SU-DHL-6 (cell line): ENCODE measurements around the gene DDX46.
"Not testable (repeated sequence)": the region's sequence is repeated elsewhere in the genome, so short reads cannot be mapped to it uniquely, and the experiment has no call there.

Experiments
- H2AFZ ChIP-seq: fragments of 200-600 bp; sonication (generic); 2 replicates; pipeline ENCODE4 v1.6.1; 2014; ENCODE audit warnings: low read depth, mild to moderate bottlenecking, moderate library complexity, mixed read lengths, antibody characterized with exemption, low read length; ENCODE audit not compliant: severe bottlenecking
- H3F3A ChIP-seq: fragments of 200-600 bp; shearing (Covaris generic); 2 replicates; pipeline ENCODE4 v1.6.0; 2016; ENCODE audit warnings: antibody characterized with exemption, mild to moderate bottlenecking; ENCODE audit not compliant: insufficient read depth
- H3K27ac ChIP-seq: fragments of 200-600 bp; sonication (generic); 2 replicates; pipeline ENCODE4 v1.5.1; 2016; ENCODE audit warnings: low read depth, mild to moderate bottlenecking, low read length, moderate library complexity, mixed read lengths
- H3K27me3 ChIP-seq: fragments of 200-600 bp; sonication (generic), shearing (Covaris generic); 2 replicates; pipeline ENCODE4 v1.6.0; 2014; ENCODE audit warnings: mild to moderate bottlenecking, low read length
- H3K36me3 ChIP-seq: fragments of 200-600 bp; sonication (generic); 2 replicates; pipeline ENCODE4 v1.6.1; 2014; ENCODE audit warnings: mild to moderate bottlenecking, low read length, mixed read lengths
- H3K4me2 ChIP-seq: fragments of 300-600, 200-600 bp; shearing (Covaris generic), sonication (generic); 2 replicates; pipeline ENCODE4 v1.6.0; 2014; ENCODE audit warnings: low read length, low read depth, mild to moderate bottlenecking; ENCODE audit not compliant: poor library complexity, severe bottlenecking
- H3K4me3 ChIP-seq: fragments of 200-600 bp; sonication (generic); 2 replicates; pipeline ENCODE4 v1.5.1; 2014; ENCODE audit warnings: antibody characterized with exemption, low read length, mild to moderate bottlenecking, mixed read lengths; ENCODE audit not compliant: insufficient read depth, poor library complexity, severe bottlenecking
- H3K79me2 ChIP-seq: fragments of 200-600 bp; sonication (generic); 2 replicates; pipeline ENCODE4 v1.6.1; 2014; ENCODE audit warnings: mild to moderate bottlenecking, low read length, moderate library complexity; ENCODE audit not compliant: insufficient read depth
- H3K9ac ChIP-seq: fragments of 200-600 bp; sonication (generic); 2 replicates; pipeline ENCODE4 v1.7.0; 2014; ENCODE audit warnings: mild to moderate bottlenecking, low read length
- H3K9me2 ChIP-seq: fragments of 200-600 bp; sonication (generic); replicated peaks from 2 replicates; pipeline ENCODE4 v1.6.1; 2014; ENCODE audit warnings: low read length; ENCODE audit not compliant: insufficient read depth
- H3K9me3 ChIP-seq: fragments of 200-600 bp; sonication (generic); 2 replicates; pipeline ENCODE4 v1.6.1; 2014; ENCODE audit warnings: low read length, mixed read lengths; ENCODE audit not compliant: insufficient read depth
- H4K20me1 ChIP-seq: fragments of 200-600 bp; sonication (generic); 2 replicates; pipeline ENCODE4 v1.6.1; 2014; ENCODE audit warnings: low read depth, mild to moderate bottlenecking, antibody characterized with exemption, low read length, moderate library complexity, mixed read lengths
- EZH2phosphoT487 ChIP-seq: fragments of 200-600 bp; sonication (generic), shearing (Covaris generic); conservative IDR thresholded peaks from 2 replicates; pipeline ENCODE4 v1.6.1; 2018; ENCODE audit warnings: mild to moderate bottlenecking, antibody characterized with exemption, low read length, moderate library complexity, mixed read lengths
- TF ChIP-seq, protein P1 (sequence below): fragments of 200-600 bp; sonication (generic); IDR thresholded peaks from one replicate; pipeline ENCODE4 v1.5.1; 2017; ENCODE audit warnings: antibody characterized with exemption, mild to moderate bottlenecking, low read length, moderate library complexity; ENCODE audit not compliant: insufficient read depth, poor library complexity, severe bottlenecking

DDX46 gene

DNA sequence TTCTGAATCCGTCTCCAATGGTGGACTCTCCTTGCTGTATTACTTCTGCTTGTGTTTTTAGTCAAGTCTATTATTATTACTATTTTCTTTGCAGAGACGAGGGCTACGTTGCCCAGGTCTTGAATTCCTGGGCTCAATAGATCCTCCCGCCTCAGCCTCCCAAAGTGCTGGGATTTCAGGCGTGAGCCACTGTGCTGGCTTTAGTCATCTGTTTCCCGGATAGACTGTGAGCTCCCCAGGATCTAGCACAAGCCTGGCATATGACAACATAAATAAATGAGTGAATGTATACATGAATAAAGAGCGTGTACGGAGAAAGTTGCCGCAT lies 439 bp upstream of the DDX46 start:
- H4K20me1 ChIP-seq = peaks cover 9% of the 10 kb centered on the region; the same call in 1 of the 2 replicates
- H3K9me3 ChIP-seq = no peaks in the 10 kb centered on the region
- H3K9me2 ChIP-seq = no peaks in the 10 kb centered on the region
- peak overlapping the region; percentile 80 for H3K4me3 ChIP-seq
- TF ChIP-seq EZH2phosphoT487 = no peak
- TF ChIP-seq, protein P1, sequence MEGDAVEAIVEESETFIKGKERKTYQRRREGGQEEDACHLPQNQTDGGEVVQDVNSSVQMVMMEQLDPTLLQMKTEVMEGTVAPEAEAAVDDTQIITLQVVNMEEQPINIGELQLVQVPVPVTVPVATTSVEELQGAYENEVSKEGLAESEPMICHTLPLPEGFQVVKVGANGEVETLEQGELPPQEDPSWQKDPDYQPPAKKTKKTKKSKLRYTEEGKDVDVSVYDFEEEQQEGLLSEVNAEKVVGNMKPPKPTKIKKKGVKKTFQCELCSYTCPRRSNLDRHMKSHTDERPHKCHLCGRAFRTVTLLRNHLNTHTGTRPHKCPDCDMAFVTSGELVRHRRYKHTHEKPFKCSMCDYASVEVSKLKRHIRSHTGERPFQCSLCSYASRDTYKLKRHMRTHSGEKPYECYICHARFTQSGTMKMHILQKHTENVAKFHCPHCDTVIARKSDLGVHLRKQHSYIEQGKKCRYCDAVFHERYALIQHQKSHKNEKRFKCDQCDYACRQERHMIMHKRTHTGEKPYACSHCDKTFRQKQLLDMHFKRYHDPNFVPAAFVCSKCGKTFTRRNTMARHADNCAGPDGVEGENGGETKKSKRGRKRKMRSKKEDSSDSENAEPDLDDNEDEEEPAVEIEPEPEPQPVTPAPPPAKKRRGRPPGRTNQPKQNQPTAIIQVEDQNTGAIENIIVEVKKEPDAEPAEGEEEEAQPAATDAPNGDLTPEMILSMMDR = no peak
- H3K79me2 ChIP-seq = peaks cover 39% of the 10 kb centered on the region
- peak overlapping the region; percentile 86 for H3K9ac ChIP-seq
- 0 out of 2 replicates have a peak, but pooled peaks cover 3% of the 10 kb centered on the region for H3K36me3 ChIP-seq
- no peaks in the 10 kb centered on the region for H3F3A ChIP-seq
- peak overlapping the region; percentile 29; the same call in 1 of the 2 replicates for H3K27ac ChIP-seq
- peak overlapping the region; percentile 92 for H2AFZ ChIP-seq
- peak overlapping the region; percentile 97 for H3K4me2 ChIP-seq
- no peaks in the 10 kb centered on the region for H3K27me3 ChIP-seq

- not testable (repeated sequence) for H3K4me2 ChIP-seq, H4K20me1 ChIP-seq, H3F3A ChIP-seq, H3K27me3 ChIP-seq, H3K9me2 ChIP-seq, H2AFZ ChIP-seq, H3K27ac ChIP-seq, H3K4me3 ChIP-seq, H3K9ac ChIP-seq, H3K9me3 ChIP-seq
- H3K36me3 ChIP-seq = peaks cover 26% of the 10 kb centered on the region; the same call in 1 of the 2 replicates
- peaks cover 16% of the 10 kb centered on the region for H3K79me2 ChIP-seq
Observed at GRCh38 chr5:134767528-134768291, 9.1 kb downstream of the DDX46 start.

DNA sequence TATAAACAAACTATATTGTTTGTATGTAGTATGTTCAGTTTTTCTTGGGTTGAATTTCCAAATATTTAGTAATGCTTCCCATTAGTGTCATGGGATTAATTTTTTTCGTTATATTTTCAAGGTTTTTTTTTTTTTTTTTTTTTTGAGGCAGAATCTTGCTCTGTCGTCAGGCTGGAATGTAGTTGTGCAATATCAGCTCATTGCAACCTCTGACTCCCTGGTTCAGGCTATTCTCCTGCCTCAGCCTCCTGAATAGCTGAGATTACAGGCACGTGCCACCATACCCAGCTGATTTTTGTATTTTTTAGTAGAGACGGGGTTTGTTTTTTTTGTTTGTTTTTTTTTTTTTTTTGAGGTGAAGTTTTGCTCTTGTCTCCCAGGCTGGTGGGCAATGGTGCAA lies 10.6 kb downstream of the DDX46 start:
- H3K36me3 ChIP-seq = peaks cover 39% of the 10 kb centered on the region; the same call in 1 of the 2 replicates
- no peak overlapping the region for H3K9ac ChIP-seq
- no peaks in the 10 kb centered on the region for H3K9me2 ChIP-seq
- no peaks in the 10 kb centered on the region for H4K20me1 ChIP-seq
- TF ChIP-seq, protein P1 = no peak
- TF ChIP-seq EZH2phosphoT487 = no peak
- H3K4me2 ChIP-seq = no peak overlapping the region
- H3K4me3 ChIP-seq = no peak overlapping the region
- 0 out of 2 replicates have a peak, but pooled peaks cover 4% of the 10 kb centered on the region for H3K79me2 ChIP-seq
- H3K27ac ChIP-seq = no peak overlapping the region
- no peaks in the 10 kb centered on the region for H3K9me3 ChIP-seq
- no peaks in the 10 kb centered on the region for H3F3A ChIP-seq
- H2AFZ ChIP-seq = no peak overlapping the region
- no peaks in the 10 kb centered on the region for H3K27me3 ChIP-seq

GRCh38 chr5:134772461-134773125 lies 14.0 kb downstream of the DDX46 start:
- H2AFZ ChIP-seq = no peak overlapping the region
- H3K36me3 ChIP-seq = peaks cover 33% of the 10 kb centered on the region; the same call in 1 of the 2 replicates
- H3F3A ChIP-seq = peaks cover 6% of the 10 kb centered on the region; the same call in 1 of the 2 replicates
- no peaks in the 10 kb centered on the region; the same call in 1 of the 2 replicates for H4K20me1 ChIP-seq
- H3K27me3 ChIP-seq = no peaks in the 10 kb centered on the region
- no peak overlapping the region for H3K4me3 ChIP-seq
- no peaks in the 10 kb centered on the region for H3K9me3 ChIP-seq
- H3K9me2 ChIP-seq = no peaks in the 10 kb centered on the region
- H3K79me2 ChIP-seq = no peaks in the 10 kb centered on the region
- no peak overlapping the region for H3K4me2 ChIP-seq
- H3K9ac ChIP-seq = no peak overlapping the region
- H3K27ac ChIP-seq = no peak overlapping the region
- no peak for TF ChIP-seq EZH2phosphoT487
- TF ChIP-seq, protein P1 = no peak
